Adrenal gland (tissue), 5 donors: Measurements from ENCODE around the gene THSD7A.

Experiments used
- POLR2A ChIP-seq, 2 donors: fragments of 450-650 bp; IDR thresholded peaks; one replicate each; pipeline ENCODE4 v1.6.1; 2017; ENCODE audit warnings: antibody characterized with exemption in 2 of 2, mild to moderate bottlenecking in 2 of 2, moderate library complexity in 1 of 2
- TF ChIP-seq, protein P1 (sequence below), 6 experiments: fragments of 450-650 bp in 4 of 6; fragments of 200-600 bp in 2 of 6; sonication (generic) in 1 of 6; IDR thresholded peaks; 1 replicate in 5 of 6; 2 replicates in 1 of 6; pipeline versions ENCODE4 v1.5.1 to v1.8.0; 2016 to 2021; ENCODE audit warnings: antibody characterized with exemption in 6 of 6, mild to moderate bottlenecking in 2 of 6, moderate library complexity in 1 of 6
- donor health status: DM: no; HTN: no; CAD: no.

DNA sequence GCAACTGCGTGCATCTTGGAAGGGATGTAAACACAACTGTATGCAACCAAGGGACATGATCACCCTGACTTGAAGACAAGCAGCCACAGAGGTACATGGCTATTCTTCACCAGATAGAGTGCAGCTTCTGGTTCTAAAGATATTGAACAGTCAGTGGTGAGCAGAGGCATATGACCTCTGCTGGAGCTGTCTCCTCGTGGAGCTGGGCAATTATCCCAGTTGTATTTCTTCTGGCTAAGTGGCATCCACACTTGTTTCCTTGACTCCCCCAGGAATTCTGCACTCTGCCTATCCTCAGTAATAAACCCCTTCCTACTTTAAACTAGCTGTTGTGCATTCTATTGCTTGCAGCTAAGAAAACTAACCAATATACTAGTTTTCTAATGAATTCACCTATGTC lies 216.8 kb downstream of the THSD7A start:
- TF ChIP-seq, protein P1, sequence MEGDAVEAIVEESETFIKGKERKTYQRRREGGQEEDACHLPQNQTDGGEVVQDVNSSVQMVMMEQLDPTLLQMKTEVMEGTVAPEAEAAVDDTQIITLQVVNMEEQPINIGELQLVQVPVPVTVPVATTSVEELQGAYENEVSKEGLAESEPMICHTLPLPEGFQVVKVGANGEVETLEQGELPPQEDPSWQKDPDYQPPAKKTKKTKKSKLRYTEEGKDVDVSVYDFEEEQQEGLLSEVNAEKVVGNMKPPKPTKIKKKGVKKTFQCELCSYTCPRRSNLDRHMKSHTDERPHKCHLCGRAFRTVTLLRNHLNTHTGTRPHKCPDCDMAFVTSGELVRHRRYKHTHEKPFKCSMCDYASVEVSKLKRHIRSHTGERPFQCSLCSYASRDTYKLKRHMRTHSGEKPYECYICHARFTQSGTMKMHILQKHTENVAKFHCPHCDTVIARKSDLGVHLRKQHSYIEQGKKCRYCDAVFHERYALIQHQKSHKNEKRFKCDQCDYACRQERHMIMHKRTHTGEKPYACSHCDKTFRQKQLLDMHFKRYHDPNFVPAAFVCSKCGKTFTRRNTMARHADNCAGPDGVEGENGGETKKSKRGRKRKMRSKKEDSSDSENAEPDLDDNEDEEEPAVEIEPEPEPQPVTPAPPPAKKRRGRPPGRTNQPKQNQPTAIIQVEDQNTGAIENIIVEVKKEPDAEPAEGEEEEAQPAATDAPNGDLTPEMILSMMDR (IDR thresholded peaks at IDR 0.05) = no peak
- no peak for TF ChIP-seq POLR2A (IDR thresholded peaks at IDR 0.05)
